OCI-LY7 (cell line): ENCODE results near the gene HSD3B2.

Experiments used
- EZH2phosphoT487 ChIP-seq: fragments of 200-600 bp; sonication (generic); IDR thresholded peaks from 2 replicates; pipeline ENCODE4 v1.6.1; 2018; ENCODE audit warnings: low read depth, borderline replicate concordance, mild to moderate bottlenecking, mixed run types, antibody characterized with exemption, low read length, moderate library complexity, mixed read lengths
- TF ChIP-seq, protein P1 (sequence below): fragments of 200-600 bp; sonication (generic); conservative IDR thresholded peaks from 2 replicates; pipeline ENCODE4 v1.5.1; 2014; ENCODE audit warnings: mild to moderate bottlenecking, antibody characterized with exemption, low read length, moderate library complexity, mixed read lengths

DNA sequence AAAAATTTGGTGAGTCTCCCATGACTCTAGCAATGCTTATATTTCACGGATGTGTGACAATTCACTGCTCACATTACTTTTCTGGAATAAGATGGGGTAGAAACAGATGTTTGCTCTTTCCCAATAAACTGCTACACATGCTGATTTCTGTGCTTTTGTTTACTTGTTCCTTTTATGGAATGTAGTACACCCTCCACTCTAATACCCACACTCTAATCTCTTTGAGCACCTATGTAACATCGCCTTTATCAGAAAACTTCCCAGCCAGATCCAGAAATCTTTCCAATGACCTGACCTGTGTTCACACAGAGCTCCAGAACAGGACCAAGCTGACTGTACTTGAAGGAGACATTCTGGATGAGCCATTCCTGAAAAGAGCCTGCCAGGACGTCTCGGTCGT, 4.2 kb downstream of the HSD3B2 start:
- TF ChIP-seq, protein P1, sequence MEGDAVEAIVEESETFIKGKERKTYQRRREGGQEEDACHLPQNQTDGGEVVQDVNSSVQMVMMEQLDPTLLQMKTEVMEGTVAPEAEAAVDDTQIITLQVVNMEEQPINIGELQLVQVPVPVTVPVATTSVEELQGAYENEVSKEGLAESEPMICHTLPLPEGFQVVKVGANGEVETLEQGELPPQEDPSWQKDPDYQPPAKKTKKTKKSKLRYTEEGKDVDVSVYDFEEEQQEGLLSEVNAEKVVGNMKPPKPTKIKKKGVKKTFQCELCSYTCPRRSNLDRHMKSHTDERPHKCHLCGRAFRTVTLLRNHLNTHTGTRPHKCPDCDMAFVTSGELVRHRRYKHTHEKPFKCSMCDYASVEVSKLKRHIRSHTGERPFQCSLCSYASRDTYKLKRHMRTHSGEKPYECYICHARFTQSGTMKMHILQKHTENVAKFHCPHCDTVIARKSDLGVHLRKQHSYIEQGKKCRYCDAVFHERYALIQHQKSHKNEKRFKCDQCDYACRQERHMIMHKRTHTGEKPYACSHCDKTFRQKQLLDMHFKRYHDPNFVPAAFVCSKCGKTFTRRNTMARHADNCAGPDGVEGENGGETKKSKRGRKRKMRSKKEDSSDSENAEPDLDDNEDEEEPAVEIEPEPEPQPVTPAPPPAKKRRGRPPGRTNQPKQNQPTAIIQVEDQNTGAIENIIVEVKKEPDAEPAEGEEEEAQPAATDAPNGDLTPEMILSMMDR = no peak
- no peak for TF ChIP-seq EZH2phosphoT487
